Stomach (tissue), 4 donors: ENCODE data around the gene RXRA.

ENCODE experiments used
- CTCF ChIP-seq, 7 experiments: fragments of 450-650 bp in 4 of 7; fragments of 200-600 bp in 3 of 7; sonication (generic) in 3 of 7; IDR thresholded peaks; one replicate each; pipeline ENCODE4 v1.5.1; 2016 to 2019; ENCODE audit warnings: antibody characterized with exemption in 7 of 7, control low read depth in 2 of 7, mild to moderate bottlenecking in 1 of 7
- EP300 ChIP-seq: sonication (generic); formaldehyde crosslinking; IDR thresholded peaks from one replicate; pipeline ENCODE4 v1.6.1; 2017; ENCODE audit warnings: antibody characterized with exemption
- POLR2A ChIP-seq, 4 donors: fragments of 450-650 bp; IDR thresholded peaks; one replicate each; pipeline ENCODE4 v1.6.1; 2016; ENCODE audit warnings: antibody characterized with exemption in 4 of 4, control low read depth in 2 of 4, mild to moderate bottlenecking in 1 of 4, moderate library complexity in 1 of 4
- POLR2AphosphoS5 ChIP-seq, 3 donors: sonication (generic); formaldehyde crosslinking; IDR thresholded peaks; one replicate each; pipeline ENCODE4 v1.6.1; 2016; ENCODE audit warnings: antibody characterized with exemption in 3 of 3

DNA sequence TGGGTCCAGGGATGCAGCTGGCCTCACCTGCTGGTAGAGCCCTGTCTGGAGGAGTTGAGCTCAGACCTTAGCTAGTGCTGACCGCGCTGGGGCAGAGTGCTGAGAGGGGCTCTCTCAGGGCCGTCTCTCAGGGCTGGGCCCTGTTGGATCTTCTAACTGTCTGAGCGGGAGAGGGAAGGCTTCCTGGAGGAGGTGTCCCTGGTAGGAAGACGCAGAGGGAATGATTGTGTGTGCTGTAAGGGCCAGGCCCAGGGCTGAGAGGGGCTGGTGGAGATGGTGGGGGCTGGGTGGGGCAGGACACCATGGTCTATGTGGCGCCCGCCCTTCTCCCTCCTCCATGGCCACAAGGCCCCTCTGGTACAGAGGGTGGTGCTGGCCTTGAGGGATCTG, 55.0 kb downstream of the RXRA start:
- TF ChIP-seq CTCF (IDR thresholded peaks at IDR 0.05) (no peak), EP300 (no peak), POLR2AphosphoS5 (IDR thresholded peaks at IDR 0.05) (no peak), POLR2A (IDR thresholded peaks at IDR 0.05) (no peak)
